PC-9 (cell line): ENCODE measurements around the gene GATAD1.

ENCODE experiments used
- EZH2 ChIP-seq: fragments of 200-600 bp; sonication (generic); IDR thresholded peaks from 2 replicates; pipeline ENCODE4 v1.8.0; 2017; ENCODE audit warnings: antibody characterized with exemption, low read depth
- TF ChIP-seq, protein P1 (sequence below): fragments of 200-600 bp; sonication (generic); conservative IDR thresholded peaks from 2 replicates; pipeline ENCODE4 v1.6.1; 2017; ENCODE audit warnings: mixed run types, antibody characterized with exemption, mild to moderate bottlenecking, moderate library complexity

DNA sequence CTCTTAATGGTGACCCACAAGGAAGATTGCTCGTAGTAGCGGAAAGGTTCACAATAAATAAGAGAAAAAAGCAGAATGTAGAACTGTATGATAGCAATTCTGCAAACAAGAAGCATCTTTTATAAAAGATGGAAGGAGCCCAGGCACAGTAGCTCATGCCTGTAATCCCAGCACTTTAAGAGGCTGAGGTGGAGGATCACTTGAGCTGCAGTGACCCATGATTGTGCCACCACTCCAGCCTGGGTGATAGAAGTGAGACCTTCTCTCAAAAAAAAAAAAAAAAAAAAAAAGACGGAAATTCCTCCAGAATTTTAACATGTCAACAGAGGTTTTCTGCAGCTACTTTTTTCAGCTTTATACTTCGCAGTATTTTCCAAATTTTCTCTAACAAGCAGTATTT, 13.2 kb downstream of the GATAD1 start:
- TF ChIP-seq, protein P1, sequence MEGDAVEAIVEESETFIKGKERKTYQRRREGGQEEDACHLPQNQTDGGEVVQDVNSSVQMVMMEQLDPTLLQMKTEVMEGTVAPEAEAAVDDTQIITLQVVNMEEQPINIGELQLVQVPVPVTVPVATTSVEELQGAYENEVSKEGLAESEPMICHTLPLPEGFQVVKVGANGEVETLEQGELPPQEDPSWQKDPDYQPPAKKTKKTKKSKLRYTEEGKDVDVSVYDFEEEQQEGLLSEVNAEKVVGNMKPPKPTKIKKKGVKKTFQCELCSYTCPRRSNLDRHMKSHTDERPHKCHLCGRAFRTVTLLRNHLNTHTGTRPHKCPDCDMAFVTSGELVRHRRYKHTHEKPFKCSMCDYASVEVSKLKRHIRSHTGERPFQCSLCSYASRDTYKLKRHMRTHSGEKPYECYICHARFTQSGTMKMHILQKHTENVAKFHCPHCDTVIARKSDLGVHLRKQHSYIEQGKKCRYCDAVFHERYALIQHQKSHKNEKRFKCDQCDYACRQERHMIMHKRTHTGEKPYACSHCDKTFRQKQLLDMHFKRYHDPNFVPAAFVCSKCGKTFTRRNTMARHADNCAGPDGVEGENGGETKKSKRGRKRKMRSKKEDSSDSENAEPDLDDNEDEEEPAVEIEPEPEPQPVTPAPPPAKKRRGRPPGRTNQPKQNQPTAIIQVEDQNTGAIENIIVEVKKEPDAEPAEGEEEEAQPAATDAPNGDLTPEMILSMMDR, result no peak
- TF ChIP-seq EZH2, result no peak
